SHP77 (cell line): ENCODE results near the gene VASN.

Source experiments
- DNase-seq, 2 experiments: peaks; one replicate each; lab custom pipeline; 2025; lab: John Stamatoyannopoulos, UW

Gene VASN

DNA sequence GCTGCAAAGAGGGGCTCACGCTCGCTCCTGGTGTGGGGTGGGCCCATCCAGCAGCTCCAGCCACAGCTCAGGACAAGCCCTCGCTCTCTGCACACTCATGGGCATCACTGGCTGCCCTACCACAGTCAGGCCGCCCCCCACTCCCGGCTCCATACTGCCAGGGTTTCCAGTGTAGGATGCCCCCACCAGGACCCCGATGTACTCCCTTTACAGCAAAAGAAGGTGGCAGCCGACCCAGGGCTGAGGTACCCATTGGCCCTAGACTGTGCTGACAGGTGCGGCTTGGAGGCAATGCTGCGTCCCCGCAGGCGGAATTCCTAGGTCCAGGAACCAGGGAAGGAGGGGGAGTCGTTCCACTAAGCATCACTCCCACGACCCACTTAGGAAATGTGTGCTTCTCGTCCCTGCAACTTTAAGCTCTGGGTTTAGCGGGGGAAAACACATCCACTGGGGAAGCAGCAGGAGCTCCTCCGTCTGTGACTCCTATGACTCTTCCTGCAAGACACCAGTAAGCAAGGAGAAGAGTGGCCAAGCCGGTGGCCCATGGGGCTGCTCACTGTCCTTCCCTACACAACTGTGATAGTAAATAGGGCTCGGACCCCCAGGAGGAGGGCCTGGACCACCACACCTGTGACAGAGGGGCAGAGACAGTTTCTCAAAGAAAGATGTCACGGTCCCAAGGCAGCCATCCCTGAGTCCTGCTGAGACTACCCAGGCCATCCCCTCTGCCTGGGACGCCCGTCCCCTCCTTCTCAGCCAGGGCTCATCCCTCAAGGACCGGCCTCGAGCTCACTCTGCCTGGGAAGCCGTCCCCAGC, 31.7 kb downstream of the VASN start:
- no peak for DNase-seq

DNA sequence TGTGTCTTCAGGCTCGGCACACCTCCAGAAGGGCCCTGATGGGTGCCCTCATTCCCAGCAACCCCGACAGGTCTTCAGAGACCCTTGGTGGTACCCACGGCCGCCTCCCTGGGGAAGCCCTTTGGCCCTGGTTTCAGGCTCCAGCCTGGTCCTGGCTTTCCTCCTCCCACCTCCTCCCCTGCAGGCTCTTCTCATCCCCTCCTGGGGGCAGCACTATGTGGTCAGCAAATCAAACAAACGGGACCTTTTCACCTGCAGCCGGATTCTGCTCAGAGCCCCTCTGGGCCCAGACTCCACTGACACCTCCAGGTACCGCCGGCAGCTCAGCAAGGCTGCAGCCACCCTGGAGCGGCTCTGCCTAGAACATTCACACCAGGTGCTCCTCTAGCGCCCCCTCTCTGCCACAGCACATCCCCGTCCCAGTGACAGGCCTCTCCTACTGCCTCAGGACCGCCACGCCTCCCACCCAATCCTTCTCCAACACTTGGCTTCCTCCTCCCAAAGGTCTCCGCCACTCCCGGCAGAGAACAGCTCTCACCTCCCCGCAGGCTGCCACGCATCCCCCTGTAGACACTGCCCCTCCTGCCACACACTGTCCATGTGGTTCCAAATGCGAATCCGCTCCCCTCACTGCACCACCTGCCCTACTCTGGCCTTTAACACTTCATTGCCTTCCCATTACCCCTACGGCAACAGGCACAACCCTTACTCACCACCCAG, 32.8 kb downstream of the VASN start:
- peak; percentile 62 to 80 for DNase-seq

DNA sequence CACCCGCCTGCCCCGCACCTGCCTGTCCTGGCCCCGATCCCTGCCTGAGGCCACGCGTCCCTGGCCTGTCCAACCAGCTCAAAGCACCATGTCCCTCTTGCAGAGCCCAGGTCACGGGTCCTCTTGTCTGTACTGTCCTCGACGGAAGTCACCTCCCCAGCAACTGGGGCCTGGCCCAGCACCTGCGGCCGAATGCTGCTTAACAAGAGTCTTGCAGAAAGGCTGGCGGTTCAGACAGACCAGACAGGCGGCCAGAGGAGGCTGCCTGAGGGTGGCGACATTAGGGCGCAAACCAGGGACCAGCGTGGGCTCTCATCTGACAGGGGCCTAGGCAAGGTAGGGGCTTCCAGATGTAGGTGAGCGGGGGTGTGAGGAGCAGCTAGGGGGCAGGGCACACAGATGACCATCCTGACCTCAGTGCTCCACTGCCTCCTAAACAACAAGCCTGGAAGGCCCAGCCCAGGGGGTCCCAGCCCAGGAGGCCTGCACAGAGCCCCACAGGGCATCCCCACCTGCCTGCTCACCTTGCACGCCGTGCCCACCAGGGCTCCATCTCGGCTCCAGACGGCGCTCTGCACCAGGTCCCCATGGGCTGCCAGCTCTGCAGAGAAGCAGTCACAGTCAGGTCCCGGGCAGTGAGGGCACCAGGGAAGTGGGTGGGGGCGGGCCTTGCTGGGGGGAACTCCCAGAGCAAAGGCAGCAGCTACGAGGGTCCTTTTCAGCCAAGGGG, 33.5 kb downstream of the VASN start:
- DNase-seq, result peak; percentile 44 to 74

DNA sequence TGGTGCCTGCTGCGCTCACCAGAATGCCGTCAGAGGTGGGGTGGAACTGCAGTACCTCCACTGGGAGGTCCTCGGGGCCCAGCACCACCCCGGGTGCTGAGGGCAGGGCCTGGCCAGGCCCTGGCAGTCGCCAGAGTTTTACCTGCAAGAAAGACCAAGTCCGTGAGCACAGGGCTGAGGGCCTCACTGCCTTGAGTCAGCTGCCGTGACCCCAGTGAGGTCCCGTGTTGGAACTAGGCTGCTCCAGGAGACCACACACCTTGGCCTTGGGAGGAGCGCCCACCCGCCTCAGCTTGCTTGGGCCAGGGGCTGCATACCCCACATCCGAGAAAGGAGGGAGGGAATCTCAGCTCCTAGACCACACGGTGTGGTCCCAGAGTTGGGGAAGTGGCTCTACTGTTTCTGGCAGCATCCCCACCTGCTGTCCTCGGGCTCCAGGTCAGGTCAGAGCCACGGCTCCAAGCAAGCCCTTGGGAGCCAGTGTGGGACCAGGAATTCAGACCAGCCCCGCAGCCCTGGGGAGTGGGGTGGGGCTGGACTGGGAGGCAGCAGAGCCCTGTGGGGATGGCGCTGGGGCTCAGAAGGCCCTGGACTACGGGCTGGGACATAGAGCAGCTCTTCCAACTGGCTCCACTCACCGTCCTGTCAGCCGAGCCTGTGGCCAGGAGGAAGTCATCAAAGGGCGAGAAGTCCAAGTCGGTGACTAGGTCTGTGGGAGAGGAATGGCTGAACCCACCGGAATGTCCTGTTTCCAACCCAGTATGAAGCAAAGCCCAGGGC, 36.1 kb downstream of the VASN start:
- no peak for DNase-seq

DNA sequence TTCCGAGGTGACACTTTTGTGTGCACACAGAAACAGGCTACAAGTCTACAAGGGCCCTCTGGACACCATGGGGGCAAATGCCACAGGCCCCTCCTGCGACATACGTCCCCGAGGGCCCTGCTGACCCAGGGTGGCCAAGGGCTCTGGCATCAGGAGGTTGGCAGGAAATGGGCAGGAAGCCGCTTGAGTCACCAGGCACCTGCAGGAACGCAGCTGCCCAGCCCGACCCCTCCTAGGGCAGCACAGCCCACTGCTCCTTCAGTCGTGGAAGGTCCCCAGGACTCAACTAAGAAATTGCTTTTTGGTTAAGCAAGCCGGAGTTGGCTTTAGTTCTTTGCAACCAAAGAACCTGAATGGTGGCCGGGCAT, 36.7 kb downstream of the VASN start:
- no peak for DNase-seq

DNA sequence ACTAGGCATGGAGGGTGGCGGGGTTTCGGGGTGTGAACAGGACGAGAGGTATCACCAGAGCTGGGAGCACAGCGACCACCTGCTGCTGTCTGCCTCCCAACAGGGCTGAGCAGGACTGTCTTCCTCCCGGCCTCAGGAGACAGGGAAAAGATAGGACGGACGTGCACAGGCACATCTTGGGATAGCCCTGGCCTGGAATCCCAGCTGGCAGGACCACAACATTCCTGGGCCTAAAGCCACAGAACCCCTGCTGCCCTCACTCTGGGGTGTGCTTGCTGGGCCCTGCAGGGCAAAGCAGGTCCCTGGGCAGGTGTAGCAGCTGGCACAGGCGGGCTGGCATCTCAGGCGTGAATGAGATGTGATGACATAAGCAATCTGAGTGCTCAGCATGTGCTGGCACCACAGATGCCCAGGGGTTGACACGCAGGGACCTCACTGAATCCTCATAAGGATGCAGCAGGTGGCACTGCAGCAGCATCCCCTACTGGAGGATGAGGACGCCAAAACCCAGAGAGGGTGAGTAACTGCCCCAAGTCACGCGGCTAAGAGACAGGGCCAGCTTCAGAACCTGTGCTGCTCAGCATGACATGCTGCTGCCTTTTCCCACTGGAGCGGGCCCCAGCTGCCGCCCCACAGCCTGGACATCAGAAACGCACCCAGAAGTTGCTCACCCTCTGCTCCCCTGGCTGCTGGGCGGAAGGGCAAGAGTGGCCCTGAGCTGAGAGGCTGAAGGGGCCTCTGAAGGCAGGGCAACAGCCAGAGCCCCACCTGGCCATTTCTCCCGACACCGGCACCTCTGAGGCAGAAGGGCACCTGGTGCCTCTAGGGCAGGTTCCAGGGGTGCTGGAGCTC, 37.7 kb downstream of the VASN start:
- DNase-seq, result peak in 1 of 2 experiments; percentile 46

DNA sequence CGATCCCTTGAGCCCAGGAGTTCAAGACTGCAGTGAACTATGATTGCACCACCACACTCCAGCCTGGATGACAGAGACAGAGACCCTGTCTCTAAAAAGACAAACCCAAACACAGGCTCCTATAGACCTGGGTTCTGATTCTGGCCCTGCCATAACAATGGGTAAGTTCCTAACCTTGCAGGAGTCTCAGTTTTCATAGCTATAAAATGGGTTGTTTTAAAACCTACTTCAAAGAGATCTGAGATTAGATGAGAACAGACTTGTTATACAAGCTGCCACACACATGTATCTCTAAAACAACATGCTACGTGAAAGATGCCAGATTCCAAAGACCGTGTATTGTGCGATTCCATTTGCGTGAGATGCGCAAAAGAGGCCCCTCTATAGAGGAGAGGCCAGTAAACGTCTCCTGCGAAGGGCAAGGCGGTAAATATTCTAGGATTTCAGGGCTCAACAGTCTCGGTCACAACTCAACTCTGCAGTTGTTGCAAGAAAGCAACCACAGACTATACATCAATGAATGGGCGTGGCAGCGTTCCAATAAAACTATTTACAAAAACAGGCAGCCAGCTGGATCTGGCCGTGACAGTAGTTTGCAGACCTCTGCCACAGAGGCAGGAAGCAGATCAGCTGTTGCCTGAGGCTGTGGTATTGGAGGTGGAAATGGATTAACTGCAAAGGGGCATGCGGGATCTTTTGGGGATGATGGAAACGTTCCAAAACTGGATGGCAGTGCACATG, 38.9 kb downstream of the VASN start:
- DNase-seq, result peak; percentile 60 to 61

DNA sequence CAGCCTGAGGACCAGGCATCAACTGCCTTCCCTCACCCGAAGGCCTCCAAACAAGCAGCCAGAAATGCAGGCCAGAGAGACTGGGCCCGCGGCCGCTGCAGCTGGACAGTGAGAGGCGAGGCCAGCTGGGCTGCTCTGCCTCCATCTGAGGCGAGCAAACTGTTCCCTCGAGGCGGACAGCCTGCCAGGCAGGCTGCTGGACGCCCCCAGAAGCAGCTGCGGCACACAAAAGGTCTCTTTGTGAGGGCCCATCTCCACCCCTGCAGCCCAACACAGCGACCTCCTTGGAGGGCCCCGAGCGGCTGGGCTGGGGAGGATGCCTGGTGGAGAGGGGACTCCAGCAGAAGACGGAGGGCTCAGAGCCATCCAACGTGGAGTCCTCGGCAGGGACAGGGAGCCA, 40.0 kb downstream of the VASN start:
- DNase-seq, result peak in 1 of 2 experiments; percentile 74

DNA sequence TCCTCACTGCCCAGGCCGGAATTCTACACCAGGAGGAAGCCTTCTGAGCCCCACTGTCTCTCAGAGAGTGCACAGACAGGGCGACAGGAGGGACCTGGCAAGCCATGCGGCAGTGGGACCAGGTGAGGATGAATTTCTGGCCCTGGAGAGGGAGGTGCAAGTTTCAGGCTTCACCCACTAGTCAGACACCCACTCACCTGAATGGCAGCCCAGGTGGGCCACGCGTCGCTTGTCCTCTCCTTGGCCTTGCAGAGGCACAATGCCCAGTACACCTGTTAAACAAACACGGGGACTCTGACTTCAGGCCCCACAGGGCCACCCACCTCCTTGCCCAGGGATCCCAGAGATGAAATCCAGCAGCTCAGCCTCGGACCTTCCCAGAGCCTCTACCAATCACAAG, 40.5 kb downstream of the VASN start:
- DNase-seq, result no peak

DNA sequence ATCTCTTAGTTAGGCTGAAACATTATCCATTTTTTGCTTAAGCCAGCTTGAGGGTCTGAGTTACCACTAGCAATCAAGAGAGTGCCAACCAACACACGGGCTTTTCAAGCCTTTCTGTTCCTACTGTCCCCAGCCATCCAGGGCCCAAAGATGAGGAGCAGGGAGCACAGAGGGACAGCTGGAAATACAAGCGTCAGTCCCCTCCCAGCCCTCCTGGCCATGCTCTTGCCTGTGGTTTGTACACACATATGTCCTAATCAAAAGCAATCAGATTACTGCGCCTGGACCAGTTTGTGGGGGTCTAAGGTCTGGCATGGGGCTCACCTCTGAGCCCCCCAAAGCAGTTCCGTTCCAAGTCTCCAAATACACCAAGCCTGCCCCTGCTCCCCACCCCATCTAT, 41.2 kb downstream of the VASN start:
- no peak for DNase-seq

DNA sequence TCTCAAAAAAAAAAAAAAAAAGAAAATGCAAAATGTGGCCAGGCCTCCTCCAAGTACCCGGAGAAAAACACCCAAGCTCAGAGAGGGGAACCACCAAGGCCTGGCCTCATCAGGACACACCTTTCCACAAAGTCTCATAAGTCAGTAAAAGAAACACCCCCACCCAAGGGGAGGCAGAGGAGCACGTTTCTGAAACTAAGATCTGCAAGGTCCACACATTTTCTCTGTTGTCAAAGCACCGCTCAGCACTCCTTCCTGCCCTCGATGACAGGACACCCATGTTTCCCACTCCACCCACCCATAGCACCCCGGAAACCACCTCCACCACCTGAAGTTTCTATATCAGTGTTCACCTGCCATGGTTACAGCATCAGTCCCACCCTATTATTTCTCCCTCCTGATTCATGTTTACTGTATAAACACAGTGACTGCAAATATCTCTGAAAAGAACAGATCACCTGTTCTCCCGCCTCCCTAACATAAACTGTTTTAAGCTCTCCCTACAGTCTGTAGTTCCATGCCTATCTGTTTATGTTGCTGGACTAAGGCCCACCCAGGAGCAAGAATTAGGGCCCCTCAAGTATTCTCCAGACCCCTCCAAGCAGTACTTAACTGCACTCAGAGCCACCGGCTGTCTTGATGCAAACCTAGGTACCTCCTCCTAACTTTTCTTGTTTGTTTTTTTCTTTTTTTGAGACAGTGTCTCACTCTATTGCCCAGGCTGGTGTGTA, 42.7 kb downstream of the VASN start:
- DNase-seq, result peak in 1 of 2 experiments; percentile 11

DNA sequence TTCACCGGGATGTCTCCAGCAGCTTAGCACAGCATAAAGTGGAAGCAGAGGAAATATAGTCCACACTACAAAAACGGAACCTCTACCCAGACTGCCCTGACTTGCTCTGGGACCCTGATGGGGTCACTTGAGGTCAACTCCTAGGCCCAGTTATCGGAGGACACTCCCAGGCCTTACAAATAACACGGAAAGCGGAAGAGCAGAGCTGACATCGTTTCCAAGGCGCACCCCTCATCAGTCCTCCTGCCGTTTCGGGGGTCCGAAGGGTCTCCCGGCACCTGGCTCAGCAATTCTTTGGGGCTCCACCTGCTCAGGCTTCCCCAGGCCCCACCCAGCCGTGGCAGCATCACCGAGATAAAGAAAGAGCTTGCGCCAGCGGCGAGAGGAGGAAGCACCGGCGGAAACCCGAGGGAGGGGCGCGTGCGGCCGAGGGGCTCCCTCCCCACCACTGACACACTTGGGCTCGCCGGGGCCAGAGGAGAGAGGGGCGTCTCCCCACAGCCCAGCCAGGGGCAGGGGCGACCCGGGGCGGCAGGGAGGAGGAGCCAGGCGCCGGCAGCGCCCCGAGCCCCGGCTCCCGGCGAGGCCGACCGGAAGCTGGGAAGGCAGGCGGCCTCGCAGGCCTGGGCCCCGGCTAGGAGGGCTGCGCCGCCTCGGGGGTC, 44.0 kb downstream of the VASN start:
- peak in 1 of 2 experiments; percentile 30 for DNase-seq

DNA sequence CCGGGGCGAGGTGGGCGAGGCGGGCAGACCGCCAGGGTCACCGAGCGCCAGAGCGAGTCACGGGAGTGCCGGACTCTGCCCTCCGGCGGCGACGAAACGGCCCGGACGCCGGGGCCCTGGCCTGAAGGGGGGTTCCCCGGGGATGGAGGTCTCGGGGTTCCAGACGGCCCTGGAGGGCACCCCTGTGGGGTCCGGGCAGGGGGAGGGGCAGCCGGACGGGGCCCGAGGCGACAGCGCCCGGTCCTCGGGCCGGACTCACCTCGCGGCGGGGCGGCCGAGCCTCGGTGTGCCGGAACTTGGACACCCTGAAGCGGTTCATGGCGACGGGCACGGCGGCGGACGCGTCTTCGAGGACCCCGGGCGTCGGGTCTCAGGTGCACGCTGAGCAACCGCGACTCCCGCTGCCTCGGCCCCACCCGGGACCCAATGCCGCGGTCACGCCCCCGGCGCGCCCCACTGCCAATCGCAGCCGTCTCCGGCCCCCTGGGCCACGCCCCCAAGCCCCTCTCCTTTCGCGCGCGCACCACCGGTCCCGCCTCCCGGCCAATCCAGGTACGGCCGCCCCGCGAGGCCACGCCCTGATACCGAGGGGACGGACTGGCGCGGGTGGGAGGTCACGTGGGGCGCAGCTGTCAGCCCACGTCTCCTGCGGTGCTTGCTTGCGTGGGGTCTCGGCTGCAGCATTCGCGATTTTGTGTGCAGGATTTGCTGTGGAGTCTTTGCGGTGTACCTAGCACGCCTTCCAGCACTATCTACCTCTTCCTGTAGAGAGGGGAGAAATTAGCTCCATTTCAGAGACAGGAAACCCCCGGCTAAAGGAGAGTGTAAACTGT, 44.8 kb downstream of the VASN start, which contains the start of gene CORO7:
Gene CORO7, minus strand, starts transcription at position 397 of the 833 bp plus-strand sequence. Its CDS starts 78 bp downstream, at position 319.
- peak; percentile 78 to 91 for DNase-seq

DNA sequence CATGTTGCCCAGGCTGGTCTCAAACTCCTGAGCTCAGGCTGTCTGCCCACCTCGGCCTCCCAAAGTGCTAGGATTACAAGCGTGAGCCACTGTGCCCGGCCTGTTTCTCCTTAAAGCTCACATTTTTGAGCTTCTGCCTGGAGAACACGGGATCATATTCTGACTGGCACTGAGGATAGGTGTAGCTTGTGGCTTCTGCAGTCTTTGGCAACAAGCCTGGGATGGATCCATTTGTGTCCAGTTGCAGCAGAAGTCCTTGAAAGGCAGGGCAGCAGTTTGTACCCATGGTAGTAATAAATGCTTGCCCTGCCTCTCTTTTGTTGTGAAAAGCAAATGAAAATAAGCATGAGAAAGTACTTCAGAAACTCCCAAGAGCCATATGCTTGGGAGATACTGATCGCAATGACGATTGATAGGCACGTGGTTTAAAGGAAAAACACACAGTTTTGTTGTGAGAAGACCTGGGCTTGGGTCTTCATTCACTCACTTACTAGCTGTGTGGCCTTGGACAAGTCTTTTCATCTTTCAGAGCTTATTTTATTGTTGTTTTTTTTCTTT, 47.8 kb downstream of the VASN start:
- no peak for DNase-seq

DNA sequence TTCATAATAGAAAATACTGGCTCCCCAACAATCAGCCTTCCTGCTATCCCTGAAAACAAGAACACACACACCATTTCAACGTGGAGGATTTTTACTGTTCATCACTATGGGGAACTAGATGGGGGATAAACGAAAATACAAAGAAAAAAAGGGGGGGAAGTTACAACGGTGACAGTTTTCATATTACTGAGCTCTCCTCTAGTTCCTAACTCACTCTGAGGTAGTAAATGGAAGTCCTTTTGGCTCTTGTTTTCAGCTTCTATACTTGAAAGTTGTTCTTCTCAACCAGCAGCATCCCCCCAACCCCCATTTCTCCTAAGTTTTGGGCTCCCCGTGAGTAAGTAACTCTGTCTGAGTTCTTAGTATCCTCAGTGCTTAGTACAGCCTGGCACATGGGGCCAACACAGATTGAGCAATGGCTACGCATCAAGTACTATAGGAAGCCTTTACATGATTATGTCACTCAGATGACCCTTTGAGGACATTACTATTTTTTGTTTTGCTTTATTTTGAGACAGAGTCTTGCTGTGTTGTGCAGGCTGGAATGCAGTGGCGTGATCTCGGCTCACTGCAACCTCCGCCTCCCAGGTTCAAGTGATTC, 49.0 kb downstream of the VASN start:
- DNase-seq, result no peak

DNA sequence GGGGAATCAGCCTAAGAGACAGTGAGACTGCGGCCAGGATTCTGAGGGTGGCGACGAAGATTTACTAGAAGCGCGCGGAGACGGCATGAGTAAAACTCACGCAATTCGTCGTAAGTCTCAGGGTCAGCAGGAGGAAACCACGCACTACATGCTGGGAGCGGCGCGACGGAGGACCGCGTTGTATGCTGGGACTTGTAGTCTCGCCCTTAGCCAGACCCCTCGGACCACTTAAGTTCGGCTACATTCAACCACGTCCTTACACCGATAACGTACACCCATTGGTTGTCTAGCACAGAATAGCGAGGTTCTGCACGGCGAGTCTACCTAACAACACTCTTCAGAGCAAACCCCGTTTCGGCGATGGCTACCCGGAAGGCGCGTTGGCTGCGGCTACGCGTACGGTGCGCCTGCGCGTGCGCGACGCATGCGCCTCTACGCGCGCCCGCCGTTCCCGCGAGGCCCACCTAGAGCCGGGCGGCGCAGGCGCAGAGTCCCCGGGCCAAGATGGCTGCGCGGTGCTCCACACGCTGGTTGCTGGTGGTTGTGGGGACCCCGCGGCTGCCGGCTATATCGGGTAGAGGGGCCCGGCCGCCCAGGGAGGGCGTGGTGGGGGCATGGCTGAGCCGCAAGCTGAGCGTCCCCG, 53.9 kb downstream of the VASN start, which contains the start of gene DNAJA3:
Gene DNAJA3, plus strand, starts transcription at position 491 of the 643 bp plus-strand sequence. Its CDS starts 14 bp downstream, at position 505.
- peak; percentile 91 to 92 for DNase-seq
